CD4-positive, alpha-beta T cell treated with Interleukin-6 at 100 ng/mL for 8 hours (primary cell): Measurements from ENCODE around the gene IGFBP2.

Experiments
- DNase-seq: peaks from one replicate; pipeline ENCODE4 v3.0.0-alpha.2; 2020; ENCODE audit warnings: mixed read lengths, low spot score

The IGFBP2 gene

DNA sequence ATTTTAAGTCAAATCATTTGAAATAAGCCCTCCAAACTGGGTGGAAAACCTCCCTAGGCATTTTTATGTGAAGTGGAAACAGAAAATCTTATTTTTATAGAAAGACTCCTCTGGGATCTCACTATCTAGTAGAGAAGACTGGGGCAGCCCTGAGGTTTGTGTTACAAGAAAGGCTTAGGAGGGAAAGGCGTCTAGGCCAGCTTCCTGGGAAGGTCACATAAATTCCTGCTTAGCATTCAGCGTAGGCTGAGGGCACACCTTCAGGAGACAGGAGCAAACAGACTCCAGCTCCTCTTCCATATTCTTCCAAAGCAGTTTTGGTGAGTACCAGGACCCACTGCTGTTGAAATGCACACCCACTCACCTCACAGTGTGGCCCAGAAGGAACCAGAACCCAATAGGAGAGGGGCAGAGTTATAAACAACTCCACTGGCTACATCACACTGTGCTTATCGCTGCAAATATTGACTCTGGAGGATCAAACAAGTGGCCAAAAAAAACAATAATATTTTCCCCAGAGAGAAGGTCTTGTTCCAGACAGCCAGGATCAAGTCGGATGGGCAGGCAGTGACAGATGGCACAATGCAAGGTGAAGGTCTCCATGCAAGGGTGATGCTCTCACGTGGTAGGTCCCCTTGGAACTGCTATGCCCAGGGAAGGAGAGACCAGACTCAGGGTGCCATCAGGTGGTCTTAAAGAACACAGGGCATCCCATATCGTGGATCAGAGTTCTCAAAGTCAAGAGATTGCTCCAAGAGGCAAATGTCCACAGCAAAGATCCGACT is 17.7 kb upstream of the IGFBP2 start:
- DNase-seq = no peak

DNA sequence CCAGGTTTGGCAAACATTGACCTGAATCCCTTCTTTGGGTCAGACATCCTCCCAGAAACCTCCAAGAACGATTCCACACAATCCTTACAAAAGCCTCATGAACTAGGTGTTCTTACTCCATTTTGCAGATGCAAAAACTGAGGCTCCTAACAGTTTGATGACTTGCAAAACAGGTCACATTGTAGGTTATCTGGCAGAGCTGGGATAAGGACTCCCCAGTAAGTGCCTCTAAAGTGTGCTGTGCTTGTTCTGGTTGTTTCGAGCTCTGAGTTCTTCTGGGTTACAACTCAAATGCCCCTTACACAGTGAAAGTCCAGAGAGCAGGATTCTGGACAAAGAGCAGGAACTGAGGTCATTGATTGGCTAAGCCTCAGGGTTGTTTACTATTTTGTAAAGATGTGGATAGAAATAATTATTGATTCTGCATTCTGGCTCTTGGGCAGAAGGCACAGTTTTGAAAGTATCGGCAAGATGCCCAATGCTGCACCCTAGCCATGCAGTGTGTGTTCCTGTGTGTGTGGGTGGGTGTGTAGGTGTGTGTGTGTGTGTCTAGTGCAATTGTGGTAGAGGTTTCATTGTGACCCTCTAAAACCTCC is 17.0 kb upstream of the IGFBP2 start:
- no peak for DNase-seq

DNA sequence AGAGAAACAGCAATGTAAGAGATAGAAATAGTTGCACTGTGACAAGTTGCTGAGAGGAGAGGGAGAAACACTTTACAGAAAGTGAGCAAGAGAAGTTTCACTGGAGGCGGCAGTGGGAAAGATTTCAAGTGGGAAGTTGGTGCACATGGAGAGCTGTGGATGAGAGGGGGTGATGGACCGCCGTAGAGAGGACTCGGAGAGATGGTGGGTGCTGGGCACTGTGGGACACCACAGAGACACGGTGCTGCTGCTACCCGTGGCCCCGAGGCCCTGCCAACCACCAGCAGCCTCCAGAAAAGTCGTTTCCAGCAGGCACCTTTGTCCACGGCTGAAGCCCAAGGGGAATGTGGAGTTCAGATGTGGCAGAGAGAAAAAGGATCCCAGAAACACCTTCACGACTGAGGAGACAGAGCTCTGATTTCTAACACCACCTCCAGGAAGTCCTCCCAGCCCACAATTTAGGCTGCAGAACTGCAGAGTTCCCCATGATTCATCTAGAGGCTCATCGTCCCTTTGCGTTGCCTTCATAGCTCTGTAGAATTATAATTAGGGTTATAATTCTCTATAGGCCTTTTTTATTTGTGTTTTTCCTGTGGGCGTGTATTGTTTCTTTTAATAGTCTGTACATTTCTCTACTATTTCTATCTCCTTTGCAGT is 15.9 kb upstream of the IGFBP2 start:
- no peak for DNase-seq

DNA sequence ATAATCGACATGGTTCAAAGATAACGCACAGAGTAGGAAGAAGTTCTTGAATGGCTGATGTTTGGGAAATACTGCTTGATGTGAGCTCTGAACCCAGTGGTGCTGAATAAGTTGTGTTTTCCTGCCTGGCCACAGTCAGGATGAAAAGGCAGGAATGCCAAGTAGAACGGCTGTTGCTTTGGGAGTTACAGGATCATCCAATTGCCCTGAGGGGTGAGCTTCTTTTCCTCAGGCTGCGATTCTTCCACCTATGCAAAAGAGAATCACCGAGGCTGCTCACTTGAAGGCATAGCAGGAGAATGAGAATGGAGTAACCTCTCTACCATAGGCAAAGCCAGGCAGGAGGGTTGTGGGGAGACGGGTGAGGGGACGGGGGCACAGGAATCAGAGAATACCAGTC is 14.4 kb upstream of the IGFBP2 start:
- no peak for DNase-seq

DNA sequence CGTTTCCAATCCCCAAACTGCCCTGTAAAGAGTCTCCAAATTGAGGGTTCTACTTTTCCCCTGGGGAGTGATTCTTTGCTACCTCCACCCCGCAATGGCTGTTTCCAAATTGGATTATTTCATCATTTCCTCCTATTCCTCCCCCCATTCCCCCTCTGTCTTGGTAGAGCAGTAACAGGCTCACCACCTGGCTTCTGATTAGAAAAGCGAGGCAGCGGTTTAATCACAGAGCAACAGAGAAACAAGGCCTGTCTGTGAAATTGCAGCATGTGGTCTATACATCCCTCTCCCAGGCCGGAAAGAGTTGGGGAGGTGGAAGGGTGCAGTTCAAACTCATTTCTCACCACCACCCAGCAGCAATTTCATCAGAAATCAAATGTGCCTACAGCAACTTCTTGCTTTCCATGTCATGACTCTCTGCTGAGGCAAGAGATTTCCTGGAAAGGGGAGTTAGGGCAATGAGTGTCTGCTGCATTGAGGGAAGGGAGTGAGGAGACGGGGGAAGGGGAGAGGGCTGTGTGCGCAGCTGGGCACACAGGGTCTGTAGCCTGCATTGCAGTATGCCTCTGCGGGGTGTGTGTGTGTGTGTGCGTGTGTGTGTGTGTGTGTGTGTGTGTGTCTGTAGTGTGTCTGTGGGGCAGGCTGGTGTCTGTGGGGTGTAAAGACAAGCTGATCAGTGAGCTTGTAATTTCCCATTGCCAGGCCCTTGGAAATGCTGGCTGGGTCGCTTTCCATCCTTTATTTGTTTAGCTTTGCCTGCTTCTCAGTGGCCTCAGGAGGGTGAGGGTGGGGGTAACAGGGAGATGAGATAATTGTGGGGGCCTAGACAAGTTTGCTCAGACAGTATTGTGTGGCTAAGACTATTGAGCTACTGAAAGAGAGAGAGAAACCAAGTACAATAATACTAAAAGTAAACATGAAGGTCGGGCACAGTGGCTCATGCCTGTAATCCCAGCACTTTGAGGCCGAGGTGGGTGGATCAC is 13.5 kb upstream of the IGFBP2 start:
- DNase-seq = no peak

DNA sequence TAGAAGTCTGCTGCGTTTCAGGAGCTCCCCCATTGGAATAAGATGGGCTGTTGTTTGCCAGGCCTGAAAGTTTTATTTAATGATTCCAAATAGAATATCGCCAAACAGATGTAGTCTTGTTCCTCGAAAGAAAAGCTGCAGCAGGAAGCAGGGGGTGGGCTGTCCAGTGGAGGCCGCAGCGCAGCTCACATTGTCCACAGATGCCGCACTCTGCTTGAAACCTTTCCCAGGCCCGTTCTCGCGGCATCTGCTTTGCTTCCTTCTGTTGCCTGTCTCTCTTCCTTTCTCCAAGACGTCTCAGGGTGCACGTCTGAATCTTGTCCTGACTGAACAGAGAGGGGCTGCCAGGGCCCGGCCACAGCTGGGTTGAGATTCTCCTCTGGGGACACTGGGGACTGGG is 12.4 kb upstream of the IGFBP2 start:
- DNase-seq = no peak

DNA sequence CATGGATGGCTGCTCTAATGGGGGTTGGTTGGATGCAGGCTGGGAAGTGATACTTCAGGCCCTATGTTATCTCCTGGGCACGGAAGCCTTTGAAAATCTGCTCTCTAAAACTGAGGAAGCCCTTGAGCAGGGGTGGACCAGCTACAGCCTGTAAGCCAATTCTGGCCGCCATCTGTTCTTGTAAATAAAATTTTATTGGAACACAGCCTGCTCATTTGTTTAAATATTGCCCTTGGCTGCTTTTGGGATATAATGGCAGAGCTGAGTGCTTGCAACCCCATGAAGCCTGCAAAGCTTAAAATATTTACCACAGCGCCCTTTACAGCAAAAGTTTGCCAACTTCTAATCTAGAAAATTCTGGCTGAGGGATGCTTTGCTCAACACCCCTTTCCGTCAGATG is 11.9 kb upstream of the IGFBP2 start:
- no peak for DNase-seq

DNA sequence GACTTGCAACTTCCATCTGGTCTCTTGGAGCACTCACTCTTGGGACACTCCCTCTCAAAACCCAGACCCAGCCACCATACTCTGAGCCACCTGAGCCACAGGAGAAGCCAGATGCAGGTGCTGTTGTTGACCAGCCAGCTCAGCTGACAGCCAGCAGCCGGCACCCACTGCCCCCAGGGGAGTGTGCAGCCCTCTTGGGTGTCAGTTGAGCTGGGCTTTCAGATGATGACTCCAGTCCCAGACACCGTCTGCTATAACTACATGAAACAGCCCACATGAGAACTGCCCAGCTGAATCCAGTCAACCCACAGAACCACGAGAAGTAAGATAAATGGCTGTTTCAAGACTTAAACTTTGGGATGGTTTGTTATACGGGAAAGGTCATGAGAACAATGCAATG is 10.7 kb upstream of the IGFBP2 start:
- DNase-seq = no peak

DNA sequence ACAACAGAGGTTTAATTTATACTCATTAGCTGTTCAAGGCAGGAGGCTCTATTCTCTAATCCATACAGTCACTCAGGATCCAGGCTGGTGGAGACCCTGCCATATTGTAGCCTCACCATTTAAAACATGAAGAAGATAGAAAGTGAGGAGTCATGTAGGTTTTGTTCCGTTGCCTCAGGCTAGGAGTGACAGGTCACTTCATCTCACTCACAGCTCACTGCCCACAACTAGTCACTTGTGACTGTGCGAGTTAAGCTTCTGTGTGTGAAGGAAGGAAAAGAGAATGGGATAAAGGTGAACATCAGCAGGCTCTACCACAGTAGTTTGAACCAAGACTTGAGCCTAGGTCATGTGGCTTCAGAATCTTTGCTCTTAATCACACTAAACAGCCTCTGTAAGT is 9.0 kb upstream of the IGFBP2 start:
- no peak for DNase-seq

DNA sequence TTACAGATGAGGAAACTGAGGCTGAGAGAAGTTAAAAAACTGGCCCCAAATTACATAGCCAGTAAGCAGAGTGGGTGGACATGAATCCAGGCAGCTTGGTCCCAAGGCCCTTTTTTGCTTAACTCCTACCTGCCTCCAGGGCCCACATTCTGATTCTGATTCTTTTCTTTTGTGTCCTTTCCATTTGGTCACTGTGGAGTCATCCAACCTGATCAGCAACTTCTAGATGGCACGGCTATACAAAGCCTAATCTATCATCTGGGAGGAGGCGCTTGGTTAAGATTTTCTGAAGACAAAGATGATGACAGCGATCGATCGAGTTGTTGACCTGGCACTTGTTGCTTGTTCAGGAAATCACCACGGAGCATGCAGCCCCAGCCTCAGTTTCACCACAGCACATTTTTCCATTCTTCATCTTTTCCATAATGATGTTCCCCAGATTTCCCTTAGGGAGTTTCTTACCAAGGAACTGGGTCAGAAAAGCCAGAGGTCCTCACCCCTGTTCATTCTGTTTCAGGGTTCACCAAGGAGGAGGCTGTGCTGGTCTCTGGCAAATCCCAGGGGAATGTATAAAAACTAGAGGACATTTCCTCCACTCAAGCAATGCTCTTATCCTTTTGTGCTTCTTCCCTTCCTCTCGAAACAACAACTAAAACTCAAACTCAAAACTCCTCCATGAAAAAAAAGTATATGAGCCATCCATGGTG is 6.9 kb upstream of the IGFBP2 start:
- DNase-seq = no peak

DNA sequence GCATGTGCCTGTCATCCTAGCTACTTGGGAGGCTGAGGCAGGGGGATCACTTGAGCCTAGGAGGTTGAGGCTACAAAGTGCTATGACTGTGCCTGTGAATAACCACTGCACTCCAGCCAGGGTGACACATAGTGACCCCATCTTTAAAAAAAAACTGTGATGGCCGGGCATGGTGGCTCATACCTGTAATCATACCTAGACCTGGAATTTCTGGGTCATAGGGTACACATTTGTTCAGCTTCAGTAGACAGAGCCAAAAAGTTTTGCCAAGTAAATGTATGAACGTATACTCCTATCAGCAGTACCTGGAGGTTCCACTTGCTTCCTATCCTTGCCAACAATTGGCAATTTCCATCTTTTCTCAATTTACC is 6.4 kb upstream of the IGFBP2 start:
- DNase-seq = no peak

DNA sequence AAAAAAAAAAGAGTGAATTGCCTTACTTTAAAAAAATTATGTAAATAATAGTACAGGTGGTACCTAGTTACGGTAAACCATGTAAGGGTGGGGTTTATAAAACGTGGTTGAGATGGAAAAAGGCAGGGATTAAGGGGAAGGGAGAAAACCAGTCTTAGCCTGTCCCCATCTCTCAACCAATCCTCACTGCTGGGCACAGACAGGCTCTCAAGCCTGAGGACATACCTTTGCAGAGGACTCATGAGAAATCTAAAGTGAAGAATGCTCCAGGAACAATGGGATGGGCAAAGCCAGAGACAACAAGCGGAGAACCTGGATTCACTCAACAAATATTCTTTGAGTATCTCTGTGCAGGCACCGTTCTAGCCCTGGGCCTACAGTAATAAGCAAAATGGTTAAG is 3.4 kb upstream of the IGFBP2 start:
- DNase-seq = no peak

DNA sequence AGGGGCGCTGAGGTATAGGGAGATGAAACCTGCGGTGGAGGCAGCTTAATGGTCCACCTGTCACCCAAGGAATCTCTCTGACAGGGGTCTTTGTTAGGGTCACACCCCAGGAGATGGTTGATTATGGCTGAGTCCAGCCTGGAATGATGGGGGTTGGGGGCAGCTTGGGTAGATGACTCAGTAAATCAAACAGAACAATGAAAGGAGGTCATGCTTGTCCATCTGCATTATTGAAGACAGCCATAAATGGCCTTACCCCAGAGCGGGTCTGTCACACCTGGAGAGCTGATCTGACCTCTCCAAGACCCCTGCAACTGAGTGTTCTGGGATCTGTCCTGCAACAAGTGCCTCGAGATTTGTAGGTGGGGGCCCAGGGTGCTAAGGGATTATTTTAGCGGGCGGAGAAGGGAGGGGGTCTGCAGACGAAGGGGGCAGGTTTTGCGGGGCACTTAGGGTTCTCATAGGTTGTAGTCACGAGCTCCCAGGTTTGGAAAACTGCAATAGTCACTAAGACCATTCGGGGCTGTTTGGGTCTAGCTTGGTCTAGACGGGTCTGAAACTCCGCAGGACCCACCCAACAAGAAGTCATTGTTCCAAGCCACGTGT is 771 bp upstream of the IGFBP2 start:
- DNase-seq = no peak

DNA sequence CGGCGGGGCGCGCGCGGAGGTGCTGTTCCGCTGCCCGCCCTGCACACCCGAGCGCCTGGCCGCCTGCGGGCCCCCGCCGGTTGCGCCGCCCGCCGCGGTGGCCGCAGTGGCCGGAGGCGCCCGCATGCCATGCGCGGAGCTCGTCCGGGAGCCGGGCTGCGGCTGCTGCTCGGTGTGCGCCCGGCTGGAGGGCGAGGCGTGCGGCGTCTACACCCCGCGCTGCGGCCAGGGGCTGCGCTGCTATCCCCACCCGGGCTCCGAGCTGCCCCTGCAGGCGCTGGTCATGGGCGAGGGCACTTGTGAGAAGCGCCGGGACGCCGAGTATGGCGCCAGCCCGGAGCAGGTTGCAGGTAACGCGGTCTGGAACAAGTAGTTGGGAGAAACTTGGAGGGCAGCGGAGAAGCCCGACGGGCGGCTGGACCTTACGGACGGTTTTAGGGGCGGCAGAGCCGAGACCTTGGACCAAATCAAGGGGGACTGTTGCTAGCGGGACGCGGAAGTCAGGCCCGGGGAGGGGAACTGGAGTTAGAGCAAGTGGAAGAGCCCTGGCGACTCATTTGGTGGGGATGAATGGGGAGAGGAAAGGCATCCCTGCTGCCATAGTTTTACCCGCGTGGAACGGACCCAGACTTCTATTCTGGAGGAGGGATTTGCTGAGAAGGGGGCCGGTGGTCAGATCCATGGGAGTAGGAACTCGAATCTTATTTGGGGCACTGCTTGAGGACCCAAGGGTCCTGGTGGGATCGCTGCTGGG is 573 bp downstream of the IGFBP2 start:
- DNase-seq = no peak

DNA sequence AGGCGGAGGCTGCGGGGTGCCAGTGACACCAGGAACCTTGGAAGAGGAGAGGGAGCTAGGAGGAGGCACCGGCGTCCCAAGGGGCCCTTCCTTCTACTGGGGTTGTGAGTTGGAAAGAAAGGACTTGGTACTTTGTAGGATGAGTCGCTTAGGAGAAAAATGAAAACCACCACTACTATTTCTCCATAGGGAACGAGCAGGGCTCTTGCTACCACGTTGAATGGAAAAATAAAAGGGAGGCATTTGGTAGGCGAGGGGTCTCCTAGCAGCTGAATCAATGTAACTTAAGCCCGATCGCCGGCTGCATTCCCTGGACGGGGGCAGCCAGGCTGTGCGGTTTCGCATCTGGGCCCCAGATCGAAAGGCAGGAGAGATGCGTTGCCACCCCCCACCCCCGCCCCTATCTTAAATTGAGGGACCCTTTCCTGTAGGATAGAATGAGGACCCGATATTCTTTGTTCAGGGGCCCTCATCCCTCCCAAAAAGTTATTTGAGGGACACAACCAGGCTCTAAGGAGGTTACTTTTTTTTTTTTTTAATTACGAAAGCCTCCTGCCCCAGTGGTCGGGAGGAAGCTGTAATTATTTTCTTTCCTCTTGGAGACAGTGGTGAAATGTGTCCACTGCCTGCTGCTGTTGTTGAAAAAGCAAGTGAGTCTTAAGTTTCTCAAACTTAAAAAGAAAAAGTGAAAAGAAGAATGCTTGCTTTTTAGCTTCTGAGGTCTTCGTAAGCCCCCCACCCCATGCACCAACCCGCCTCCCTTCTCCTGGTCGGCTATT is 1.3 kb downstream of the IGFBP2 start:
- no peak for DNase-seq

DNA sequence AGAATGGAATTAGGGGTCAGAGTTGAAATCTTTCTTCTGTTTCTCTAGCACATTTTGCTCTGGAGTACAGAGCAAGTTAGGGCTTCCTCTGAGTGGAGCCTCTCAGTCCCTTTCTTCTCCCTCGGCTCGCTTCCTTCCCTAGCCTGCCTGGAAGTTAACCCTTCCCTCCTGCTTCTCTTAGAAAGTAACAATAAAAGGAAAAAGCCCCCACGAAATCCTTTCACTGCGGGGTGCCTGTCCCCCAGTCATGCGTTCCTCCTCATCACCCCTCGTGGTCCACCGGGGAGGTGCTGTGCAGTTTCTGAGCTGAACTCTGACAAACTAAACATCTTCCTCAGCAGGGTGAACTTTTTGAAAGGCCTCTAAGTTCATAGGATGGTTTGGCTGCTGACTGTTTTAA is 2.0 kb downstream of the IGFBP2 start:
- no peak for DNase-seq

DNA sequence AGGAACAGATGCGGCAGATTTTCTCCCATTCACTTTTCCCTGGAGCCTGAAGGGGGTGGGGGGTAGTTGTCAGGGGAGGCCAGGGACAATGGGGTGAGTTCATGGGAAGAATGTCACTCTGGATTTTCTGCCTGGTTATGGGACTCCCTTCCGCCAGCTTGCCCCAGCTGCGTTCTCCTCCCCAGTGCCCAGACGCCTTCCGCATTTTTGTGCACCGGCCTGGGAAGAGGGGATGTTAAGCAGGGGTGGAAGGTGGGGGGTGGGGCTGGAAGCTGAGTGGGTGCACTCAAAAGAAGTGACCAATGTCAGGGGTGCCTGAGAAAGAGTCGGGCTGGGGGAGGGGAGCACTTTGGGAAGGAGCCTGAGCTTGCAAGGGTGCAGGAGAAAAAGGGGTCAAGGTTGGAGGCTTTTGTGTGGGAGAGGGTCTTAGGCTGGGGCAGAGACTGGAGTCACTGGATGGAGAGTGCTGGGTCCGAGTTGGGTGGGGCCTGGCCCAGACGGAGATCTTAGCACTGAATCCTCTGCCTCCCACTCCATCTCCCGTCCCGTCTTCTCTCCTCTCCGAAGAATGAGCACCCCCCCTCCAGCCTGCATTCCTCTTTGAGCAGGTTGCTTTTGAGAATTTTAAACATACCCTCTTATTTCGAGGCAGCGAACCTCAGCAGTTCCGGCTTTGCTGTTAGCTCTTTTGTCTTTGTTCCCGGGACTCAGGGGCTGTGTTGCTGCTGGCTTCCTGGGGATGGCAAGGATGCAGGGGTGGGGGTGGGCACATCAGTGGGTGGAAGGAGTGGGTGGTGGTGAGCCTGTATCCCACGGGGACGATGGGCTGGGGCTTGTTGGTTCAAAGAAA is 2.7 kb downstream of the IGFBP2 start:
- no peak for DNase-seq

DNA sequence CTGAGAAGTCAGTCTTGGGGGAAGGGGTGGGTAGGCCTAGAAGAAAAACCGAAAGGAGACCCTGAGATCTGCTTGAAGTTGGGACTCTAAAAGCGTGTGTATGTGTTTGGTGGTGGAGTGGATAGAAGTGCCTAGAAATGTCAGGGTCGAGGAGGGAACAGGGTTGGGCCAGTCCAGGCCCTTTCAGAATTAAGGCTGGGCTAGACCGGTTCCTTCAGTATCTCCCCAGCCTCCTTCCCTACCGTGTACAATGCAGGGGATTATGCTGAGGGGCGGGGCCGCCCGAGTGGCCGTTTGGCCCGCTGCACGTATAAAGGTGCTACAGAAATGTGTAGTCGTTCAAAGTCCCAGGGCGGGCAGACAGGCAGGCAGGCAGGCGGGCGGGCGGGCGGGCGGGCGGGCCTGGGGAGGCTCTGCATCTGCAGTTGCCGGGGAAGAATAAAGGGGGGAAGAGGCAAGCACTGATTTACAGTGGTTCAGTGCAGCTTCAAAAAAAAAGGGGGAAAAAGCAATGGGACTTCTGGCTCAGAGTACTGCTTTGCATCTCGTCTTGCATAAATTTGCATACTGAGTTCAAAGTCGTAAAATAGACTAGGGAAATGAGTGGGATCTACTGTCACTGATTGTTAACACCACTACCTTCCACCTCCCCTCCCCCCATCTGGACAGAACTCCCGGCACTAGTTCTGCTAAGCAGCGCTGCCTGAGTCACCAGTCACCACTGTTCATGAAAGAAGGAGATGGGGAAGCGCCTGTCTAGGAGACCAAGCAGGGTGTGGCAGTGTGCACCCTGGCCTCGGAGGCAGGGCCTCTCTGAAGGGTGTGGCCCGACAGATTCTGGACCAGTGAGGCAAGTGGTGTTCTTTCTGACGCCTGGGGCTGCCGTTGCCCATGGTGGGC is 3.6 kb downstream of the IGFBP2 start:
- no peak for DNase-seq
